ENCODE results near the gene LBH.

GRCh38 chr2:30267161-30267975 lies 36.0 kb downstream of the LBH start:
- TF ChIP-seq, protein P1, sequence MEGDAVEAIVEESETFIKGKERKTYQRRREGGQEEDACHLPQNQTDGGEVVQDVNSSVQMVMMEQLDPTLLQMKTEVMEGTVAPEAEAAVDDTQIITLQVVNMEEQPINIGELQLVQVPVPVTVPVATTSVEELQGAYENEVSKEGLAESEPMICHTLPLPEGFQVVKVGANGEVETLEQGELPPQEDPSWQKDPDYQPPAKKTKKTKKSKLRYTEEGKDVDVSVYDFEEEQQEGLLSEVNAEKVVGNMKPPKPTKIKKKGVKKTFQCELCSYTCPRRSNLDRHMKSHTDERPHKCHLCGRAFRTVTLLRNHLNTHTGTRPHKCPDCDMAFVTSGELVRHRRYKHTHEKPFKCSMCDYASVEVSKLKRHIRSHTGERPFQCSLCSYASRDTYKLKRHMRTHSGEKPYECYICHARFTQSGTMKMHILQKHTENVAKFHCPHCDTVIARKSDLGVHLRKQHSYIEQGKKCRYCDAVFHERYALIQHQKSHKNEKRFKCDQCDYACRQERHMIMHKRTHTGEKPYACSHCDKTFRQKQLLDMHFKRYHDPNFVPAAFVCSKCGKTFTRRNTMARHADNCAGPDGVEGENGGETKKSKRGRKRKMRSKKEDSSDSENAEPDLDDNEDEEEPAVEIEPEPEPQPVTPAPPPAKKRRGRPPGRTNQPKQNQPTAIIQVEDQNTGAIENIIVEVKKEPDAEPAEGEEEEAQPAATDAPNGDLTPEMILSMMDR (conservative IDR thresholded peaks at IDR 0.05; ENCODE audit: low read depth, low read length), result no peak
- no peak for TF ChIP-seq EZH2 (IDR thresholded peaks at IDR 0.05; ENCODE audit: low read length, unreplicated experiment)
